ENCODE measurements around the gene CMTM1. TPM values are rescaled to one million over a fixed set of nuclear protein-coding genes. Genes with fewer than 3 reads are reported as not detected.
"Not testable (repeated sequence)": the region's sequence is repeated elsewhere in the genome, so short reads cannot be mapped to it uniquely, and the experiment has no call there.

Gene CMTM1
- total RNA-seq, 1 experiment from 2014 or later, result 1.5 TPM

DNA sequence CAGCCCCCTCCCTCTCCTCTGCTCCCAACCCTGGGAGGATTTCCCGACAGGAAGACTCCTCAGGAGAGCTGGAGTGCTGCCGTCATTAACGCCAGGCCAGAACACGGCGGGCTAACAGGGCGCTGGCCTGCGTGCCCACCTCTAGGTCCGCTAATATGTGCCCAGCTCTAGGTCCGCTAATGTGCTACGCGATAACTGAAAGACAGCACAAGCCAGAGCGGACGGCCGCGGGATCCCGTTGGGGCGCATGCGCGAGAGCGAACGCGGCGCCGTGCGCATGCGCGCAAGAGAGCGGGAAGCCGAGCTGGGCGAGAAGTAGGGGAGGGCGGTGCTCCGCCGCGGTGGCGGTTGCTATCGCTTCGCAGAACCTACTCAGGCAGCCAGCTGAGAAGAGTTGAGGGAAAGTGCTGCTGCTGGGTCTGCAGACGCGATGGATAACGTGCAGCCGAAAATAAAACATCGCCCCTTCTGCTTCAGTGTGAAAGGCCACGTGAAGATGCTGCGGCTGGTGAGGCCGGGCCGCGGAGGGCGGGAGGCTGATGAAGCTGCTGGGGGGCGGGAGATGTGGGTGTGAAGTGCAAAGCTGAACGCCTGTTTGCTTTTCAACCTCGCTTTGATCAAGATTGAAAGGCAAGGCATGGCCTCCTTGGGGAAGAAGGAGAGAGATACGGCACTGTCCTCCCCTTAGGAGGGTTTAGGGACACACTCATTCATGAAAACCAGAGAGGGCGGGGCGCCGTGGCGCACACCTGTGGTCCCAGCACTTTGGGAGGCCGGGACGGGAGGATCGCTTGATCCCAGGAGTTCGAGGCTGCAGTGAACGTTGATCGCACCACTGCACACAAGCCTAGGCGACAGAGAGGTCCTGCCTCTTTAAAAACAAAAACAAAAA lies 13.7 kb upstream of the CMTM1 start, which contains the start of gene CKLF:
Gene CKLF (plus strand): TSS at position 291 of the 892 bp plus-strand sequence. CDS start 140 bp downstream, at position 431.
- in situ Hi-C loops (cut with HindIII; ENCODE audit: low pct_unique_long_range_greater_than_20kb, low sequenced_read_pairs), result no loop called here
- DNase-seq (ENCODE audit: low read depth), result peak; percentile 90

DNA sequence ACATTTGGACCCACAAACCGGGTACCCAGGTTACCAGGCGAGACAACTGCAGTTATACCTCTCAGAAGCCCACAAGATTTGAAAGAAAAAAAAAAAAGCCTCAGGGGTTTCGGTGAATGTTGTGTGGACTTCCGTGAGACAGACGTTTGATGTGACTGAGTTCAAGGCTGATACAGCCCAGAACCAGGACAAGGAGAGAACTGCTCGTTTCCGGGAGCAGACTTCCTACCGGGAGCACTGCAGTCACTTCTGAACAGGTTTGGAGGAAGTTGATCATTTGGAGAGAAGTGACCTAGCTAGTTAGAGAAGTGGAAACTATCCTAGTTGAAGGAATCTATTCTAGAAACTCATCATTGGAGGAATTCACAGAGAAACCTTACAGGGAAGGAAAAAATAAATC lies 13.0 kb upstream of the CMTM1 start:
- DNase-seq (ENCODE audit: low read depth), result no peak
- in situ Hi-C loops (cut with HindIII; ENCODE audit: low pct_unique_long_range_greater_than_20kb, low sequenced_read_pairs), result no loop called here

DNA sequence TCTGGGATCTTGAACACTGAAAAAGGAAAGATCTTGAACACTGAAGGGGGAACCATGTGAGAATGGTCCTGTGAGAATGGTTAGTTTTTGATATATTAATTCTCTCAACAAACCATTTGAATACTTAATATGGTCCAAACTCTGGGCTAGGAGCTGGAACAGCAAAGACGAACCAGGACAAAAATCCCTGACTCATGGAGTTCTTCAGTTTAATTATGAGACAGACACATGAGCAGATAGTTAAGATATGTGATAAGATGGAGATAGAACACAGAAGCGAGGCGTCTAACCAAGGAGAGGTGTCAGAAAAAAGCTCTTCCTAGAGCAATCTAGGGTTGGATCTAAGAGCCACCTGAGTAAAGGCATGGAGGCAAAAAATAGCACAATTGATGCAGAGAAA lies 12.2 kb upstream of the CMTM1 start:
- in situ Hi-C loops (cut with HindIII; ENCODE audit: low pct_unique_long_range_greater_than_20kb, low sequenced_read_pairs), result no loop called here
- DNase-seq (ENCODE audit: low read depth), result no peak

GRCh38 chr16:66554495-66554894 lies 11.7 kb upstream of the CMTM1 start:
- no peak for DNase-seq (ENCODE audit: low read depth)
- in situ Hi-C loops (cut with HindIII; ENCODE audit: low pct_unique_long_range_greater_than_20kb, low sequenced_read_pairs), result no loop called here

DNA sequence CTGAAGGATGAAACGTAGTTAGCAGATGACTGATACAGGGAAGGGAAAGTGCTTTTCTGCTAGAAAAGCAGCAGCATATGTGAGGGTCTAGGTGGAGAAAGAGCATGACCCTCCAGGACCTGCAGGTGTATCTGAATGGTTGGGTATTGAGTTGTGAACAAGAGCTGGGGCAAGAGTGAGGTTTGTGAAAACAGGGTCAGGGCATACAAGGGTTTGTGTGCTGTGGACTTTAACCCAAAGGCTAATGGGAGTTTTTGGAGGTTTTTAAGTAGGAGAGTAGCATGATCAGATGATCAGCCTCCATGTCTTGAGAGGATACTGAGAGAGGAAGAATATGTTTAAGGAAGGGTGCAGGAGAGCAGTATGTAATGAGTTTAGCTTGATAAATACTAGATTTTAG lies 6.1 kb upstream of the CMTM1 start:
- DNase-seq (ENCODE audit: low read depth), result no peak
- in situ Hi-C loops (cut with HindIII; ENCODE audit: low pct_unique_long_range_greater_than_20kb, low sequenced_read_pairs), result no loop called here

- no peak for DNase-seq (ENCODE audit: low read depth)
- in situ Hi-C loops (cut with HindIII; ENCODE audit: low pct_unique_long_range_greater_than_20kb, low sequenced_read_pairs), result no loop called here
Measured at GRCh38 chr16:66561381-66562080, 4.7 kb upstream of the CMTM1 start.

DNA sequence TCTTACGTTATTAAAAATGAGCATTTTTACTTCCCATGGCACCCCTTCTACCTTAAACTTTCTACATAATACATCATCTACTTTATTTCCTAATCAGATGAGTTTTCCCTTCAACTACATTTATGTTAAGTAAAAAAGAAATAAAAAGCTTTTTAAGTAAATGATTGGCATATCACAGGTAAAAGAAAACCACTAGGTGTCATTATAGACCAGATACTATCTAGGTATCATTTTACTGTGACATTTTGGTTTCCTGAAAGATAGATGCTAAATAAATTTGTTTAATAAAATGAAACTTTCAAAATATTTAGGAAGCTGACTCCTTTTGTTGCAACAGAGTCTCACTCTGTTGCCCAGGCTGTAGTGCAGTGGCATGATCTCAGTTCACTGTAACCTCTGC lies 3.8 kb upstream of the CMTM1 start:
- no peak for DNase-seq (ENCODE audit: low read depth)
- in situ Hi-C loops (cut with HindIII; ENCODE audit: low pct_unique_long_range_greater_than_20kb, low sequenced_read_pairs), result no loop called here

GRCh38 chr16:66562986-66563385 lies 3.3 kb upstream of the CMTM1 start:
- in situ Hi-C loops (cut with HindIII; ENCODE audit: low pct_unique_long_range_greater_than_20kb, low sequenced_read_pairs), result no loop called here
- DNase-seq (ENCODE audit: low read depth), result no peak

- in situ Hi-C loops (cut with HindIII; ENCODE audit: low pct_unique_long_range_greater_than_20kb, low sequenced_read_pairs), result no loop called here
- no peak for DNase-seq (ENCODE audit: low read depth)
Measured at GRCh38 chr16:66563574-66564334, 2.5 kb upstream of the CMTM1 start.

- DNase-seq (ENCODE audit: low read depth); in situ Hi-C loops (cut with HindIII; ENCODE audit: low pct_unique_long_range_greater_than_20kb, low sequenced_read_pairs): not testable (repeated sequence)
Measured at GRCh38 chr16:66567270-66567669, 1.0 kb downstream of the CMTM1 start.

GRCh38 chr16:66568355-66568754 lies 2.1 kb downstream of the CMTM1 start:
- DNase-seq (ENCODE audit: low read depth), result no peak

DNA sequence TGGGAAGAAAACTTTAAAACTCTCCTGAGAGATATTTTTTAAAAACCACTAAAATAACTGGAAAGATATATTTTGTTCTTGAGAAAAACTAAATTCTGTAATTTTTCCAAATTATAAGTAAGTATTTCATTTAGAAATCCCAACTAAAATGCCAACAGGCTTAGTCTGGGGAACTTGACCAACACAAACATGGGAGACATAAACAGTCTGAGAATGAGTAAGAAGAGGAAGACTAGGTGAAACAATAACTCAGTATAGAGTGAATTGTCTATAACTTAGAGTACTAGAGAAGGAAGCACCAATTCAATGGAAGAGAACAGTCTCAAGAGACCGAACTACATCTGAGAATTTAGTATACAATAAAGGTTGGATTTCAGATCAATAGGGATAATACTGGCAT lies 2.9 kb downstream of the CMTM1 start:
- in situ Hi-C loops (cut with HindIII; ENCODE audit: low pct_unique_long_range_greater_than_20kb, low sequenced_read_pairs), result no loop called here
- DNase-seq (ENCODE audit: low read depth), result no peak

More at GRCh38 chr16:66568355-66568754, 2.1 kb downstream of the CMTM1 start:
- in situ Hi-C loops (cut with HindIII; ENCODE audit: low pct_unique_long_range_greater_than_20kb, low sequenced_read_pairs), result no loop called here

GRCh38 chr16:66569827-66570405 lies 3.7 kb downstream of the CMTM1 start:
- DNase-seq (ENCODE audit: low read depth), result peak; percentile 35
- in situ Hi-C loops (cut with HindIII; ENCODE audit: low pct_unique_long_range_greater_than_20kb, low sequenced_read_pairs), result no loop called here

GRCh38 chr16:66572356-66572755 lies 6.1 kb downstream of the CMTM1 start:
- in situ Hi-C loops (cut with HindIII; ENCODE audit: low pct_unique_long_range_greater_than_20kb, low sequenced_read_pairs), result no loop called here

DNA sequence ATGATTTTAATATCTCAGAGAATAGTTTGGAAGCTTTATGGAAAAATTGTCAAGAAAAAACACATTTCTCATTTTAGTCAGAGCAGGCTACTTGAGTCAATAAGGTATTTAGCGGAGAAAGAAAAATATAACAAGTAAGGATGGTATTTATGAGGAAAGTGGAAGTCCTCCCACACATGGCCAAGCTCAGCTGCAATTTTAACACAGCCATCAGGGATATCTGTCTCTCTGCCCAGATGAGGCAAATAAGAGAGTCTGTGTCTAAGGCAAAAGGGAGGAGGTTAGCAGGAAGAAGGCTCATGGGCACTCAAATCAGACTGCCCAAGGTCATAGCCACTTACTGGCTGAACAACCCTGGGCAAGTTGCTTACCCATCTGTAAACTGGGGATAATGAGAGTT lies 7.8 kb downstream of the CMTM1 start:
- in situ Hi-C loops (cut with HindIII; ENCODE audit: low pct_unique_long_range_greater_than_20kb, low sequenced_read_pairs), result no loop called here
- DNase-seq (ENCODE audit: low read depth), result no peak

More at GRCh38 chr16:66572356-66572755, 6.1 kb downstream of the CMTM1 start:
- DNase-seq (ENCODE audit: low read depth), result no peak

DNA sequence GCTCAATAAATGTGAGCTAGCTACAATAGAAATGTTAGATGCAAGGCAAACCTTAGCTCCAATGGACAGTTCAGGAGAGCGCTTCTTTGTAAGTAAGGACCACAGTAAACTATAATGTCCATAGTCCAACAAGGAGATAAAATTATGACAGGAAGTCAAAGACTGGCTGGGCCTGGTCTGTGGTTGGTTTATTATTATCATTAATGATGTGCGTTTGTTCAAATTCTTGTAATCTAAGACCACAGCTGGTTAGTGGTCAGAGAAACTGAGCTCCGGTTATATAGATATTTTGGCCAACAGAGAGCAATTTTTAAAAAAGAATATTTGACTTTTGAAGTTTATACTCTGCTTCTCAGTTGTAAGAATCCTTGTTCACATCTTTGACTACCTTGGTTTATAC lies 8.3 kb downstream of the CMTM1 start:
- in situ Hi-C loops (cut with HindIII; ENCODE audit: low pct_unique_long_range_greater_than_20kb, low sequenced_read_pairs), result no loop called here
- DNase-seq (ENCODE audit: low read depth), result no peak

DNA sequence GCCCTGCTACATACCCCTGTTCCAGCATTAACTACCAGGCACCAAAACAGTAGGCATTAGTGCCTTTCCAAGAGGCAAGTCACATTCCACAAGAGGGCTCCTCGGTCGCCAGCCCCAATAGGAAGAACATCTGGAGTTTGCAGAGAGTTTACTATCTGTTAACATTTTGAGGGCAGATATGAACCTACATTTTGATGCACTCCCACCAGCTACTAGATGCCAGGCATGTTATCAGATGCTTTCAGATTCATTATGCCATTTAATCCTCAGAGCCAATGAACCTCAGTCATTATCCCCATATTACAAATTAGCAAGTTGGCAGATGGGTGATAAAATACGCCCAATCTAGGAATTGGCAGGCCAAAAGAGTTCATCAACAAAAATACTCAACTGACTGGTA lies 8.8 kb downstream of the CMTM1 start:
- in situ Hi-C loops (cut with HindIII; ENCODE audit: low pct_unique_long_range_greater_than_20kb, low sequenced_read_pairs), result no loop called here
- no peak for DNase-seq (ENCODE audit: low read depth)

- in situ Hi-C loops (cut with HindIII; ENCODE audit: low pct_unique_long_range_greater_than_20kb, low sequenced_read_pairs), result no loop called here
- no peak for DNase-seq (ENCODE audit: low read depth)
Measured at GRCh38 chr16:66576296-66576695, 10.1 kb downstream of the CMTM1 start.

All from Caki2 (cell line).